ENCODE results near the gene FRG2B.
"Not testable (repeated sequence)": the region's sequence is repeated elsewhere in the genome, so short reads cannot be mapped to it uniquely, and the experiment has no call there.

DNA sequence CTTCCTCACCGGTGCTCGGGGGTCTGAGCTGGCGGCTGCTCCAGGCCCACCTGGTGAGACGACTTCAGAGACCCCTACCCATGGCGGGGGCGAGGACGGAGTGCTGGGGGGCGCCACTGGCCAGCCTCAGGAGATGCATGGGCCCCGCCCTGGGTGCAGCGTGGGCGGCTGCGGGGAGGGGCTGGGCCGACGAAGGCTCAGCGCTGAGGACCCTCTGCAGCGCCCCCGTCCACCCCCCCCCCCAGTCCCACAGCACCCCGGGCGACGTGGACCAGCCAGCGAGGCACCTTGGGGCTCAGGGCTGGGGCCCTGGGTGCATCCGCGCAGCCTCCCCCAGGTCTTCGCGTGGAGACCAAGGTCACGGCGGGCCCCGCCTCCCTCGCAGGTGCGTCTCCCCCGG is 49.6 kb downstream of the FRG2B start:
- TF ChIP-seq, protein P1, sequence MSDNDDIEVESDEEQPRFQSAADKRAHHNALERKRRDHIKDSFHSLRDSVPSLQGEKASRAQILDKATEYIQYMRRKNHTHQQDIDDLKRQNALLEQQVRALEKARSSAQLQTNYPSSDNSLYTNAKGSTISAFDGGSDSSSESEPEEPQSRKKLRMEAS (IDR thresholded peaks at IDR 0.05; ENCODE audit: low read depth): not testable (repeated sequence)
- TF ChIP-seq, protein P2, sequence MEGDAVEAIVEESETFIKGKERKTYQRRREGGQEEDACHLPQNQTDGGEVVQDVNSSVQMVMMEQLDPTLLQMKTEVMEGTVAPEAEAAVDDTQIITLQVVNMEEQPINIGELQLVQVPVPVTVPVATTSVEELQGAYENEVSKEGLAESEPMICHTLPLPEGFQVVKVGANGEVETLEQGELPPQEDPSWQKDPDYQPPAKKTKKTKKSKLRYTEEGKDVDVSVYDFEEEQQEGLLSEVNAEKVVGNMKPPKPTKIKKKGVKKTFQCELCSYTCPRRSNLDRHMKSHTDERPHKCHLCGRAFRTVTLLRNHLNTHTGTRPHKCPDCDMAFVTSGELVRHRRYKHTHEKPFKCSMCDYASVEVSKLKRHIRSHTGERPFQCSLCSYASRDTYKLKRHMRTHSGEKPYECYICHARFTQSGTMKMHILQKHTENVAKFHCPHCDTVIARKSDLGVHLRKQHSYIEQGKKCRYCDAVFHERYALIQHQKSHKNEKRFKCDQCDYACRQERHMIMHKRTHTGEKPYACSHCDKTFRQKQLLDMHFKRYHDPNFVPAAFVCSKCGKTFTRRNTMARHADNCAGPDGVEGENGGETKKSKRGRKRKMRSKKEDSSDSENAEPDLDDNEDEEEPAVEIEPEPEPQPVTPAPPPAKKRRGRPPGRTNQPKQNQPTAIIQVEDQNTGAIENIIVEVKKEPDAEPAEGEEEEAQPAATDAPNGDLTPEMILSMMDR (IDR thresholded peaks at IDR 0.05): not testable (repeated sequence)
- TF ChIP-seq MXI1 (IDR thresholded peaks at IDR 0.05; ENCODE audit: low read depth, low read length); CHD2 (IDR thresholded peaks at IDR 0.05; ENCODE audit: low read length, partially characterized antibody); RXRA (IDR thresholded peaks at IDR 0.05; ENCODE audit: borderline replicate concordance, low read depth); POLR2AphosphoS5 (IDR thresholded peaks at IDR 0.05; ENCODE audit: low read depth, low read length); RAD21 (IDR thresholded peaks at IDR 0.05; ENCODE audit: low read length); EZH2phosphoT487 (IDR thresholded peaks at IDR 0.05; ENCODE audit: borderline replicate concordance, low read depth); RCOR1 (IDR thresholded peaks at IDR 0.05; ENCODE audit: low read length); GABPA (IDR thresholded peaks at IDR 0.05; ENCODE audit: low read depth); GATA2 (CRISPR knock-in tag; IDR thresholded peaks at IDR 0.05); SIN3A (IDR thresholded peaks at IDR 0.05; ENCODE audit: borderline replicate concordance, low read depth, low read length): not testable (repeated sequence)
- TF ChIP-seq, protein P3, sequence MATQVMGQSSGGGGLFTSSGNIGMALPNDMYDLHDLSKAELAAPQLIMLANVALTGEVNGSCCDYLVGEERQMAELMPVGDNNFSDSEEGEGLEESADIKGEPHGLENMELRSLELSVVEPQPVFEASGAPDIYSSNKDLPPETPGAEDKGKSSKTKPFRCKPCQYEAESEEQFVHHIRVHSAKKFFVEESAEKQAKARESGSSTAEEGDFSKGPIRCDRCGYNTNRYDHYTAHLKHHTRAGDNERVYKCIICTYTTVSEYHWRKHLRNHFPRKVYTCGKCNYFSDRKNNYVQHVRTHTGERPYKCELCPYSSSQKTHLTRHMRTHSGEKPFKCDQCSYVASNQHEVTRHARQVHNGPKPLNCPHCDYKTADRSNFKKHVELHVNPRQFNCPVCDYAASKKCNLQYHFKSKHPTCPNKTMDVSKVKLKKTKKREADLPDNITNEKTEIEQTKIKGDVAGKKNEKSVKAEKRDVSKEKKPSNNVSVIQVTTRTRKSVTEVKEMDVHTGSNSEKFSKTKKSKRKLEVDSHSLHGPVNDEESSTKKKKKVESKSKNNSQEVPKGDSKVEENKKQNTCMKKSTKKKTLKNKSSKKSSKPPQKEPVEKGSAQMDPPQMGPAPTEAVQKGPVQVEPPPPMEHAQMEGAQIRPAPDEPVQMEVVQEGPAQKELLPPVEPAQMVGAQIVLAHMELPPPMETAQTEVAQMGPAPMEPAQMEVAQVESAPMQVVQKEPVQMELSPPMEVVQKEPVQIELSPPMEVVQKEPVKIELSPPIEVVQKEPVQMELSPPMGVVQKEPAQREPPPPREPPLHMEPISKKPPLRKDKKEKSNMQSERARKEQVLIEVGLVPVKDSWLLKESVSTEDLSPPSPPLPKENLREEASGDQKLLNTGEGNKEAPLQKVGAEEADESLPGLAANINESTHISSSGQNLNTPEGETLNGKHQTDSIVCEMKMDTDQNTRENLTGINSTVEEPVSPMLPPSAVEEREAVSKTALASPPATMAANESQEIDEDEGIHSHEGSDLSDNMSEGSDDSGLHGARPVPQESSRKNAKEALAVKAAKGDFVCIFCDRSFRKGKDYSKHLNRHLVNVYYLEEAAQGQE (IDR thresholded peaks at IDR 0.05; ENCODE audit: low read depth, low read length): not testable (repeated sequence)
- TF ChIP-seq, protein P4, sequence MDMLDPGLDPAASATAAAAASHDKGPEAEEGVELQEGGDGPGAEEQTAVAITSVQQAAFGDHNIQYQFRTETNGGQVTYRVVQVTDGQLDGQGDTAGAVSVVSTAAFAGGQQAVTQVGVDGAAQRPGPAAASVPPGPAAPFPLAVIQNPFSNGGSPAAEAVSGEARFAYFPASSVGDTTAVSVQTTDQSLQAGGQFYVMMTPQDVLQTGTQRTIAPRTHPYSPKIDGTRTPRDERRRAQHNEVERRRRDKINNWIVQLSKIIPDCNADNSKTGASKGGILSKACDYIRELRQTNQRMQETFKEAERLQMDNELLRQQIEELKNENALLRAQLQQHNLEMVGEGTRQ (IDR thresholded peaks at IDR 0.05; ENCODE audit: borderline replicate concordance, low read depth, low read length): not testable (repeated sequence)

Data from SK-N-SH (cell line).